Measurements from ENCODE around the gene FOXP1. TPM values are rescaled to one million over a fixed set of nuclear protein-coding genes. Genes with fewer than 3 reads are reported as not detected.

FOXP1 gene
- polyA plus RNA-seq, 3 donors: 32.9 to 35.0 (median 33.3) TPM

GRCh38 chr3:71056327-71056726 lies 527.2 kb downstream of the FOXP1 start:
- DNase-seq (ENCODE audit: low read depth in 3 of 3, low spot score in 2 of 3): no peak

GRCh38 chr3:71055257-71056001 lies 528.1 kb downstream of the FOXP1 start:
- no peak for DNase-seq (ENCODE audit: low read depth in 3 of 3, low spot score in 2 of 3)

GRCh38 chr3:71054312-71054711 lies 529.2 kb downstream of the FOXP1 start:
- DNase-seq (ENCODE audit: low read depth in 3 of 3, low spot score in 2 of 3): no peak

- no peak for DNase-seq (ENCODE audit: low read depth in 3 of 3, low spot score in 2 of 3)
These were observed 530.0 kb downstream of the FOXP1 start for GRCh38 chr3:71053495-71053894.

GRCh38 chr3:71052716-71053115 lies 530.8 kb downstream of the FOXP1 start:
- no peak for DNase-seq (ENCODE audit: low read depth in 3 of 3, low spot score in 2 of 3)

- DNase-seq (ENCODE audit: low read depth in 3 of 3, low spot score in 2 of 3): no peak
These were observed 531.4 kb downstream of the FOXP1 start for GRCh38 chr3:71051893-71052687.

GRCh38 chr3:71051259-71051595 lies 532.3 kb downstream of the FOXP1 start:
- DNase-seq (ENCODE audit: low read depth in 3 of 3, low spot score in 2 of 3): no peak

- no peak for DNase-seq (ENCODE audit: low read depth in 3 of 3, low spot score in 2 of 3)
These were observed 532.8 kb downstream of the FOXP1 start for GRCh38 chr3:71050538-71051258.

GRCh38 chr3:71050166-71050537 lies 533.4 kb downstream of the FOXP1 start:
- DNase-seq (ENCODE audit: low read depth in 3 of 3, low spot score in 2 of 3): no peak

- no peak for DNase-seq (ENCODE audit: low read depth in 3 of 3, low spot score in 2 of 3)
These were observed 534.6 kb downstream of the FOXP1 start for GRCh38 chr3:71048948-71049347.

- DNase-seq (ENCODE audit: low read depth in 3 of 3, low spot score in 2 of 3): no peak
These were observed 535.7 kb downstream of the FOXP1 start for GRCh38 chr3:71047616-71048531.

- no peak for DNase-seq (ENCODE audit: low read depth in 3 of 3, low spot score in 2 of 3)
These were observed 536.7 kb downstream of the FOXP1 start for GRCh38 chr3:71046791-71047190.

- DNase-seq (ENCODE audit: low read depth in 3 of 3, low spot score in 2 of 3): no peak
These were observed 537.6 kb downstream of the FOXP1 start for GRCh38 chr3:71045917-71046282.

GRCh38 chr3:71045212-71045916 lies 538.2 kb downstream of the FOXP1 start:
- no peak for DNase-seq (ENCODE audit: low read depth in 3 of 3, low spot score in 2 of 3)

- no peak for DNase-seq (ENCODE audit: low read depth in 3 of 3, low spot score in 2 of 3)
These were observed 540.8 kb downstream of the FOXP1 start for GRCh38 chr3:71042759-71043158.

GRCh38 chr3:71041371-71041770 lies 542.2 kb downstream of the FOXP1 start:
- DNase-seq (ENCODE audit: low read depth in 3 of 3, low spot score in 2 of 3): no peak

- DNase-seq (ENCODE audit: low read depth in 3 of 3, low spot score in 2 of 3): no peak
These were observed 544.2 kb downstream of the FOXP1 start for GRCh38 chr3:71039332-71039731.

GRCh38 chr3:71037775-71038174 lies 545.8 kb downstream of the FOXP1 start:
- DNase-seq (ENCODE audit: low read depth in 3 of 3, low spot score in 2 of 3): no peak

- DNase-seq (ENCODE audit: low read depth in 3 of 3, low spot score in 2 of 3): no peak
These were observed 547.6 kb downstream of the FOXP1 start for GRCh38 chr3:71035886-71036285.

- no peak for DNase-seq (ENCODE audit: low read depth in 3 of 3, low spot score in 2 of 3)
These were observed 548.2 kb downstream of the FOXP1 start for GRCh38 chr3:71035314-71035713.

Measured in right renal cortex interstitium (tissue), 3 donors.